HEK293T (cell line): Measurements from ENCODE around the gene PLOD3.

Experiments used
- ARNT ChIP-seq: fragments of 450-650 bp; IDR thresholded peaks from 2 replicates; pipeline ENCODE4 v1.6.1; 2017; ENCODE audit warnings: mild to moderate bottlenecking
- BHLHE40 ChIP-seq: fragments of 450-650 bp; IDR thresholded peaks from 2 replicates; pipeline ENCODE4 v1.6.1; 2016; ENCODE audit warnings: mild to moderate bottlenecking, moderate library complexity, borderline replicate concordance
- CTBP1 ChIP-seq: fragments of 450-650 bp; IDR thresholded peaks from 2 replicates; pipeline ENCODE4 v1.6.1; 2016; ENCODE audit warnings: borderline replicate concordance
- FOXK2 ChIP-seq: fragments of 450-650 bp; IDR thresholded peaks from 2 replicates; pipeline ENCODE4 v1.6.1; 2016; ENCODE audit warnings: mild to moderate bottlenecking
- FOXM1 ChIP-seq: fragments of 450-650 bp; IDR thresholded peaks from 2 replicates; pipeline ENCODE4 v1.6.1; 2017; ENCODE audit warnings: mild to moderate bottlenecking, borderline replicate concordance
- HDGF ChIP-seq: fragments of 450-650 bp; IDR thresholded peaks from 2 replicates; pipeline ENCODE4 v1.6.1; 2017; ENCODE audit warnings: antibody characterized with exemption, borderline replicate concordance
- NFRKB ChIP-seq: fragments of 450-650 bp; IDR thresholded peaks from 2 replicates; pipeline ENCODE4 v1.6.1; 2016; ENCODE audit warnings: mild to moderate bottlenecking, moderate library complexity
- SP1 ChIP-seq: fragments of 450-650 bp; IDR thresholded peaks from 2 replicates; pipeline ENCODE4 v1.6.1; 2017
- SUZ12 ChIP-seq: fragments of 450-650 bp; IDR thresholded peaks from 2 replicates; pipeline ENCODE4 v1.6.1; 2016; ENCODE audit warnings: mild to moderate bottlenecking
- TARDBP ChIP-seq: fragments of 450-650 bp; IDR thresholded peaks from 2 replicates; pipeline ENCODE4 v1.6.1; 2016
- ZNF384 ChIP-seq: fragments of 450-650 bp; IDR thresholded peaks from 2 replicates; pipeline ENCODE4 v1.6.1; 2016

DNA sequence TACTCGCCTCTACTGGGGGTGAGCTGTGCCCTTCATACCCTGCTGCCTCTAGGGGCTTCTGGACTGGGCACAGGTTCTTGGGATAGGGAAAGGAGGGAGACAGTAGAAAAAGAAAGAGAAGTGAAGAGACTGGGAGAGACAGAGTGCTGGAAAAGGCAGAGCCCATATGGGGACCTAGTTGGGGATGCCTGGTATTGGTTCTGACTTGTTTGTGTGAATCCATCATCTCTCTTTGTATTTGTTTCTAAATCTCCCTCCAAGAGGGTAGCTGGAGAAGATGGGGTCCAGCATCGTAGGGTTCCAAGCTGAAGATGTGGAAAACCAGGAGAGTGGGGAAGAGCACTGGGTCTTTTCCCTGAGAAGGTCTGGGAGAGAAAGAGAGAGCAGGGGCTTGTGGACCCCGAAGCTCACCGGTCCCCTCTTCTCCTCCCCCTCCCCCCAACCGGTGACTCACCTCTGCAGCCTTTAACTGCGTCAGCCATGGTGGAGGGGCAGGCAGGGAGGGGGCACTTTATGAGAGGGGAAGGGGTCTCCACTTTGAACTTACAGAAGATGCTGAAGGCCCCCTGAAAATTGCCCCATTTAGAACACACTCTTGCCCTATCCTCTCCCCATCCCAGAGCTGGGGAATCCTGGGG, 48.9 kb downstream of the PLOD3 start:
- TF ChIP-seq HDGF (no peak), FOXM1 (no peak), TARDBP (no peak), SP1 (no peak), BHLHE40 (no peak), NFRKB (no peak), SUZ12 (no peak), ARNT (no peak), FOXK2 (no peak), CTBP1 (no peak), ZNF384 (no peak)
